GM23248 (cell line): ENCODE data around the gene CDK5. TPM values are rescaled to one million over a fixed set of nuclear protein-coding genes. Genes with fewer than 3 reads are reported as not detected.

Experiments used
- DNase-seq: peaks from one replicate; pipeline ENCODE4 v3.0.0-alpha.2; 2015
- H2AFZ ChIP-seq: fragments of 200-600 bp; sonication (generic); 2 replicates; pipeline ENCODE4 v1.6.1; 2016; ENCODE audit warnings: antibody characterized with exemption
- H3F3A ChIP-seq: fragments of 200-600 bp; sonication (generic); 2 replicates; pipeline ENCODE4 v1.6.1; 2016; ENCODE audit warnings: mild to moderate bottlenecking, antibody characterized with exemption, mixed run types; ENCODE audit not compliant: insufficient read depth
- H3K27ac ChIP-seq: fragments of 200-600 bp; sonication (generic); 2 replicates; pipeline ENCODE4 v1.5.1; 2016; ENCODE audit warnings: mild to moderate bottlenecking
- H3K27me3 ChIP-seq: fragments of 200-600 bp; sonication (generic); replicated peaks from 2 replicates; pipeline ENCODE4 v1.6.1; 2016; ENCODE audit warnings: mild to moderate bottlenecking; ENCODE audit not compliant: insufficient read depth
- H3K36me3 ChIP-seq: fragments of 200-600 bp; sonication (generic); 2 replicates; pipeline ENCODE4 v1.6.1; 2016; ENCODE audit warnings: low read depth, mild to moderate bottlenecking
- H3K4me1 ChIP-seq: fragments of 200-600 bp; sonication (generic); 2 replicates; pipeline ENCODE4 v1.6.1; 2016; ENCODE audit warnings: mild to moderate bottlenecking; ENCODE audit not compliant: insufficient read depth
- H3K4me2 ChIP-seq: fragments of 200-600 bp; sonication (generic); one replicate; pipeline ENCODE4 v1.6.1; 2016; ENCODE audit warnings: mild to moderate bottlenecking; ENCODE audit not compliant: unreplicated experiment
- H3K4me3 ChIP-seq: fragments of 200-600 bp; sonication (generic); 2 replicates; pipeline ENCODE4 v1.5.1; 2016; ENCODE audit warnings: mild to moderate bottlenecking
- H3K79me2 ChIP-seq: fragments of 200-600 bp; sonication (generic); 2 replicates; pipeline ENCODE4 v1.6.1; 2016; ENCODE audit warnings: mild to moderate bottlenecking; ENCODE audit not compliant: insufficient read depth
- H3K9ac ChIP-seq: fragments of 200-600 bp; sonication (generic); 2 replicates; pipeline ENCODE4 v1.6.1; 2016; ENCODE audit warnings: mild to moderate bottlenecking
- H3K9me2 ChIP-seq: fragments of 200-600 bp; sonication (generic); 2 replicates; pipeline ENCODE4 v1.6.1; 2016; ENCODE audit warnings: mixed run types, mild to moderate bottlenecking, moderate library complexity; ENCODE audit not compliant: insufficient read depth
- H3K9me3 ChIP-seq: fragments of 200-600 bp; sonication (generic); one replicate; pipeline ENCODE4 v1.6.1; 2017; ENCODE audit warnings: low read depth
- H4K20me1 ChIP-seq: fragments of 200-600 bp; sonication (generic); 2 replicates; pipeline ENCODE4 v1.6.0; 2016; ENCODE audit not compliant: insufficient read depth
- EZH2 ChIP-seq: fragments of 200-600 bp; sonication (generic); IDR thresholded peaks from 2 replicates; pipeline ENCODE4 v1.6.1; 2018; ENCODE audit warnings: antibody characterized with exemption, mild to moderate bottlenecking; ENCODE audit not compliant: insufficient read depth, poor library complexity, severe bottlenecking
- EZH2phosphoT487 ChIP-seq: fragments of 200-600 bp; sonication (generic); IDR thresholded peaks from 2 replicates; pipeline ENCODE4 v1.6.1; 2018; ENCODE audit warnings: antibody characterized with exemption, moderate library complexity, mild to moderate bottlenecking, low read depth; ENCODE audit not compliant: insufficient read depth
- WGBS, 2 experiments: methylation state at CpG; one replicate each; pipeline ENCODE4 v1.1.6; 2015 to 2017; ENCODE audit warnings: low lambda C conversion rate in 2 of 2, low coverage in 1 of 2; ENCODE audit errors: missing lambda C conversion rate in 2 of 2; 5-methylcytosine and 5-hydroxymethylcytosine counted together
- in situ Hi-C: fragments of 300-500 bp; cut with MboI; formaldehyde crosslinking; loops from 2 replicates; pipeline ENCODE4 v1.15.0; 2020
- polyA plus RNA-seq: library from polyadenylated mRNA; unstranded; fragments of >200 nt; fragmentation: Nextera tagmentation; extraction: Ambion mirVana; gene quantifications from 2 replicates; pipeline ENCODE4 v1.2.1, GENCODE V29; 2016
- total RNA-seq: library from RNA; depleted of rRNA; stranded (reverse); fragments of >200 nt; shearing (Covaris generic); gene quantifications from 2 replicates; pipeline ENCODE4 v1.2.3, GENCODE V29; 2014

The CDK5 gene
- total and polyA plus RNA-seq, 2 experiments from 2014 or later, result 27.6 to 27.7 TPM

- H2AFZ ChIP-seq, result no peak overlapping the region
Observed at GRCh38 chr7:151039850-151040548, 17.7 kb downstream of the CDK5 start.

GRCh38 chr7:151038951-151039849 is 18.5 kb downstream of the CDK5 start:
- no peaks in the 10 kb centered on the region for H3K27me3 ChIP-seq
- in situ Hi-C loops, result no loop called here
- peak overlapping the region; percentile 94 for H3K27ac ChIP-seq
- no peaks in the 10 kb centered on the region for H3K9me3 ChIP-seq
- peak overlapping the region; percentile 81 for H3K9ac ChIP-seq
- 24 to 28% methylated on average over 12 of the region's 12 CpGs for WGBS, 2 experiments
- peaks cover 12% of the 10 kb centered on the region for H3F3A ChIP-seq
- DNase-seq, result peak; percentile 97
- peak overlapping the region; percentile 69 for H3K4me2 ChIP-seq
- TF ChIP-seq EZH2phosphoT487 (no peak), EZH2 (no peak)
- peaks cover 18% of the 10 kb centered on the region for H3K4me1 ChIP-seq
- H2AFZ ChIP-seq, result no peak overlapping the region
- H4K20me1 ChIP-seq, result no peaks in the 10 kb centered on the region
- H3K4me3 ChIP-seq, result no peak overlapping the region
- H3K79me2 ChIP-seq, result no peaks in the 10 kb centered on the region
- no peaks in the 10 kb centered on the region for H3K36me3 ChIP-seq
- H3K9me2 ChIP-seq, result no peaks in the 10 kb centered on the region

More at GRCh38 chr7:151039850-151040548, 17.7 kb downstream of the CDK5 start:
- no peaks in the 10 kb centered on the region for H3K27me3 ChIP-seq
- H3K4me1 ChIP-seq, result peaks cover 18% of the 10 kb centered on the region
- no peaks in the 10 kb centered on the region for H3K9me3 ChIP-seq
- no peaks in the 10 kb centered on the region for H3K36me3 ChIP-seq
- H3K4me2 ChIP-seq, result peak overlapping the region; percentile 16
- H3F3A ChIP-seq, result peaks cover 12% of the 10 kb centered on the region
- H3K4me3 ChIP-seq, result no peak overlapping the region
- no peaks in the 10 kb centered on the region for H3K9me2 ChIP-seq
- WGBS, 2 experiments, result 76 to 79% methylated on average over 17 to 18 of the region's 18 CpGs
- H3K9ac ChIP-seq, result peak overlapping the region; percentile 81
- in situ Hi-C loops, result no loop called here
- DNase-seq, result no peak
- H3K79me2 ChIP-seq, result no peaks in the 10 kb centered on the region
- H3K27ac ChIP-seq, result peak overlapping the region; percentile 94
- H4K20me1 ChIP-seq, result no peaks in the 10 kb centered on the region
- TF ChIP-seq EZH2phosphoT487 (no peak), EZH2 (no peak)

GRCh38 chr7:151035902-151036301 is 21.8 kb downstream of the CDK5 start:
- no peak for DNase-seq
- Histone ChIP-seq H3K27ac (no peak overlapping the region), H3K79me2 (peaks cover 8% of the 10 kb centered on the region; the same call in 1 of the 2 replicates), H3K27me3 (no peaks in the 10 kb centered on the region), H3K4me1 (peaks cover 18% of the 10 kb centered on the region), H3K4me2 (no peak overlapping the region), H3K9me3 (no peaks in the 10 kb centered on the region), H3K36me3 (no peaks in the 10 kb centered on the region), H2AFZ (no peak overlapping the region), H3F3A (peaks cover 12% of the 10 kb centered on the region), H3K4me3 (no peak overlapping the region), H3K9ac (no peak overlapping the region), H4K20me1 (no peaks in the 10 kb centered on the region), H3K9me2 (no peaks in the 10 kb centered on the region)
- 87 to 88% methylated on average over 14 to 17 of the region's 17 CpGs for WGBS, 2 experiments
- in situ Hi-C loops, result no loop called here
- no peak for TF ChIP-seq EZH2phosphoT487
- TF ChIP-seq EZH2, result no peak

- in situ Hi-C loops, result no loop called here
- Histone ChIP-seq H3K4me2 (no peak overlapping the region), H3K9me2 (no peaks in the 10 kb centered on the region), H3K27me3 (no peaks in the 10 kb centered on the region), H3F3A (peaks cover 12% of the 10 kb centered on the region), H3K79me2 (peaks cover 12% of the 10 kb centered on the region; the same call in 1 of the 2 replicates), H3K36me3 (no peaks in the 10 kb centered on the region), H3K4me3 (no peak overlapping the region), H3K9me3 (no peaks in the 10 kb centered on the region), H4K20me1 (no peaks in the 10 kb centered on the region), H2AFZ (no peak overlapping the region), H3K9ac (no peak overlapping the region), H3K27ac (no peak overlapping the region), H3K4me1 (peaks cover 18% of the 10 kb centered on the region)
- TF ChIP-seq EZH2, result no peak
- no peak for TF ChIP-seq EZH2phosphoT487
- no peak for DNase-seq
- 80 to 84% methylated on average over 21 of the region's 21 CpGs for WGBS, 2 experiments
Observed at GRCh38 chr7:151035026-151035717, 22.5 kb downstream of the CDK5 start.
